AG04450 (cell line): ENCODE results near the gene ISLR. TPM values are rescaled to one million over a fixed set of nuclear protein-coding genes. Genes with fewer than 3 reads are reported as not detected.

Source experiments
- CTCF ChIA-PET: fragments of 300-600, 350-600 bp; formaldehyde crosslinking; extraction: SDS; loops from one replicate; lab custom pipeline; 2022; ENCODE audit warnings: antibody characterized with exemption, inconsistent platforms; lab: Charles Lee
- POLR2A ChIA-PET: fragments of 350-600 bp; formaldehyde crosslinking; extraction: SDS; loops from one replicate; lab custom pipeline; 2021; ENCODE audit warnings: antibody characterized with exemption, inconsistent platforms; lab: Yijun Ruan, JAX
- DNase-seq: peaks from one replicate; pipeline ENCODE4 v3.0.0-alpha.2; 2011; ENCODE audit warnings: low read depth, low spot score
- H3K27ac ChIP-seq: one replicate; pipeline ENCODE4 v1.5.1; 2012; ENCODE audit warnings: low read depth, low read length, control low read depth
- H3K27me3 ChIP-seq: one replicate; pipeline ENCODE4 v1.6.0; 2012; ENCODE audit warnings: low read length; ENCODE audit not compliant: control insufficient read depth, insufficient read depth
- H3K4me3 ChIP-seq: 2 replicates; pipeline ENCODE4 v1.5.1; 2011; ENCODE audit warnings: mild to moderate bottlenecking, low read depth, low read length, control low read depth
- H3K9me3 ChIP-seq: 2 replicates; pipeline ENCODE4 v1.5.1; 2012; ENCODE audit warnings: low read length; ENCODE audit not compliant: control insufficient read depth, insufficient read depth
- CTCF ChIP-seq: IDR thresholded peaks from 2 replicates; pipeline ENCODE4 v1.5.1; 2011; ENCODE audit warnings: low read depth, low read length, control low read depth, inconsistent platforms
- polyA plus RNA-seq: library from polyadenylated mRNA; depleted of rRNA; stranded (reverse); fragments of >200 nt; gene quantifications from 2 replicates; pipeline ENCODE4 v1.2.3, GENCODE V29; 2011

ISLR gene
- polyA plus RNA-seq, 1 experiment: 2.3 TPM

GRCh38 chr15:74146277-74146800 lies 27.2 kb upstream of the ISLR start:
- Histone ChIP-seq H3K27me3 (peaks cover 34% of the 10 kb centered on the region), H3K9me3 (no peaks in the 10 kb centered on the region), H3K27ac (no peak overlapping the region), H3K4me3 (no peak overlapping the region)
- CTCF ChIA-PET: interaction anchor here (0.7 to 0.8 kb wide), 2 partner anchors 12 to 119 kb away, joined by 3 to 4 read pairs; no protein-coding TSS in a partner anchor
- no peak for TF ChIP-seq CTCF
- POLR2A ChIA-PET: no interaction called here
- no peak for DNase-seq

GRCh38 chr15:74147051-74147450 lies 26.5 kb upstream of the ISLR start:
- DNase-seq: no peak
- ChIA-PET CTCF (interaction anchor here (1.0 kb wide), 1 partner anchor 19 kb away, joined by 3 read pairs; no protein-coding TSS in a partner anchor), POLR2A (no interaction called here)
- Histone ChIP-seq H3K9me3 (no peaks in the 10 kb centered on the region), H3K27ac (no peak overlapping the region), H3K27me3 (peaks cover 32% of the 10 kb centered on the region), H3K4me3 (no peak overlapping the region)
- no peak for TF ChIP-seq CTCF

- POLR2A ChIA-PET: no interaction called here
- no peak for TF ChIP-seq CTCF
Observed at GRCh38 chr15:74155766-74156417, 17.6 kb upstream of the ISLR start.

GRCh38 chr15:74156678-74157411 lies 16.7 kb upstream of the ISLR start:
- H3K4me3 ChIP-seq: no peak overlapping the region
- CTCF ChIA-PET: interaction anchor here (1.4 to 1.8 kb wide), 3 partner anchors 23 to 164 kb away, joined by 4 to 7 read pairs (median 4); no protein-coding TSS in a partner anchor
- H3K27me3 ChIP-seq: peaks cover 39% of the 10 kb centered on the region
- no peak for DNase-seq
- POLR2A ChIA-PET: no interaction called here
- TF ChIP-seq CTCF: no peak
- H3K9me3 ChIP-seq: no peaks in the 10 kb centered on the region
- no peak overlapping the region for H3K27ac ChIP-seq

More at GRCh38 chr15:74155766-74156417, 17.6 kb upstream of the ISLR start:
- Histone ChIP-seq H3K27ac (no peak overlapping the region), H3K4me3 (no peak overlapping the region), H3K27me3 (peaks cover 39% of the 10 kb centered on the region), H3K9me3 (no peaks in the 10 kb centered on the region)
- CTCF ChIA-PET: interaction anchor here (1.4 to 1.8 kb wide), 3 partner anchors 22 to 165 kb away, joined by 4 to 7 read pairs (median 4); no protein-coding TSS in a partner anchor
- DNase-seq: no peak
